ENCODE data around the gene ADGRG6.
"Not testable (repeated sequence)": the region's sequence is repeated elsewhere in the genome, so short reads cannot be mapped to it uniquely, and the experiment has no call there.

Gene ADGRG6

GRCh38 chr6:142452993-142453392 lies 151.2 kb downstream of the ADGRG6 start:
- DNase-seq: no peak

- DNase-seq: not testable (repeated sequence)
Measured at GRCh38 chr6:142454196-142454595, 152.4 kb downstream of the ADGRG6 start.

GRCh38 chr6:142454848-142455247 lies 153.0 kb downstream of the ADGRG6 start:
- DNase-seq: not testable (repeated sequence)

GRCh38 chr6:142455957-142456589 lies 154.3 kb downstream of the ADGRG6 start:
- no peak for DNase-seq

DNA sequence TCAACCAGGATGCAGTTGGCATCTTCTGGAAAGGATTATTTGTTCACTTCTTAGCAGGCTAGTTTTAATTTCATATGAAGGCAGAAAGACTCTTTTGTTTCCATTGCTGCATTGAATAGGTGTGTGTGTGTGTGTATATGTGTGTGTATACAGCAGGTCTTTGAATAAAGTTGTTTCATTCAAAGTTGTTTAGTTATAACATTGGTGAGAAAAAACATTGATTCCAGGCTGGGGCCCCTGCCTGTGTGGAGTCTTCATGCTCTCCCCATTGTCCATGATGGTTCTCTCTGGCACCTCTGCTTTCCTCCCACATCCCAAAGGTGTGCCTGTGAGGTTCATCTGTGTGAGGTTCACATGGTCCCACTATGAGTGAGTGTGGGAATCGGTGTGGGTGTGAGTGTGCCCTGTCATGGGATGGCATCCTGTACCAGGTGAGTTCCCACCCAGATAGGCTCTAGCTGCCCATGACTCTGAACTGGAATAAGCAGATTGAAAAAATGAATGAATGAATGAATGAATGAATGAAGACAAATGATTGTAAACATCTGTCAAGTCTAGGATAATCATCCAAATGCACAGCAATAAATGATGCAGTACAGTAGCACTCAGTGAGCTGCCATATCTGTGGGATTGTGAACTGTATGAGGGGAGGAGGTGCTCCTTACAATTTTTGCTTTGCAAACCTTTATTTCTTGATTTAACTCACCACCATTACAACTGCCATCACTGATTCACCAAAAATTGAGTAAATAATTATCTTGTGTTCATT lies 156.0 kb downstream of the ADGRG6 start:
- DNase-seq: no peak

- no peak for DNase-seq
Measured at GRCh38 chr6:142458836-142459235, 157.0 kb downstream of the ADGRG6 start.

DNA sequence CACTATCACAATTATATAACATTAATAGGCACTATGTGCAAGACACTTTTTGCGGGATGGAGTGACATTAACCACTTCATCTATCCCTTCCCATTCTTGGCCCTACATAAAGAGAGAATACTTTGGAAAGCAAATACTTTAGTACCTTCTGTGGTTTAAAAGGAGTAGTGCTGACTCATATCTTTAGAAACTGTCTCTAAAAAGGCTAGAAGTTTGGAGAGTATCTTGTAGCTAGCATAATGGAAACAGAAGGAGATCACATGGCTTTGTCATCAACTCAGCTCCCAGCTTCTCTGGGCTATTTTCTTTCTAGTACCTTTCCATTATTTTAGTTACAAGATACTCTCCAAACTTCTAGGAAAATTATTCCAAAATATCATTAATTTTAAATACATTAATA lies 157.5 kb downstream of the ADGRG6 start:
- no peak for DNase-seq

GRCh38 chr6:142462260-142462659 lies 160.5 kb downstream of the ADGRG6 start:
- DNase-seq: no peak

GRCh38 chr6:142463988-142464387 lies 162.2 kb downstream of the ADGRG6 start:
- no peak for DNase-seq

DNA sequence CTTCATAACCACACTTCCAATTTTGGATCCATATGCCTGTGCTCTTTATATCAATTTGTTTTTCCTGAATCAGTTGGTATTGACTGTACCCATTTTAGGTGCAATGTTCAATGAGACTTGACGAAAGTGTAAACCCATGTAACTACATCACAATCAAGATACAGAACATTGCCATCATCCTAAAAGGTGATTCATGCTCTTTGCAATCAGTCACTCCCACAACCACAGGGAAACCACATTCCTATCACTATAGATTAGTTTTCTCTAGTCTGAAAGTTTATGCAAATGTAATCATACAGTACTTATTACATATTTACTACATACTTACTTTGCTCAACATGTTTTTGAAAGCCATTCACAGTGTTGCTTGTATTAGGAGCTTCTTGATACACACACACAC lies 167.4 kb downstream of the ADGRG6 start:
- DNase-seq: no peak

- no peak for DNase-seq
Measured at GRCh38 chr6:142470421-142470820, 168.6 kb downstream of the ADGRG6 start.

- DNase-seq: no peak
Measured at GRCh38 chr6:142474531-142475289, 172.9 kb downstream of the ADGRG6 start.

- DNase-seq: no peak
Measured at GRCh38 chr6:142476452-142476851, 174.6 kb downstream of the ADGRG6 start.

GRCh38 chr6:142478117-142478516 lies 176.3 kb downstream of the ADGRG6 start:
- DNase-seq: no peak

GRCh38 chr6:142481466-142481865 lies 179.7 kb downstream of the ADGRG6 start:
- no peak for DNase-seq

GRCh38 chr6:142482249-142482648 lies 180.4 kb downstream of the ADGRG6 start:
- no peak for DNase-seq

GRCh38 chr6:142482974-142483373 lies 181.2 kb downstream of the ADGRG6 start:
- DNase-seq: no peak

GRCh38 chr6:142485256-142485655 lies 183.4 kb downstream of the ADGRG6 start:
- no peak for DNase-seq

DNA sequence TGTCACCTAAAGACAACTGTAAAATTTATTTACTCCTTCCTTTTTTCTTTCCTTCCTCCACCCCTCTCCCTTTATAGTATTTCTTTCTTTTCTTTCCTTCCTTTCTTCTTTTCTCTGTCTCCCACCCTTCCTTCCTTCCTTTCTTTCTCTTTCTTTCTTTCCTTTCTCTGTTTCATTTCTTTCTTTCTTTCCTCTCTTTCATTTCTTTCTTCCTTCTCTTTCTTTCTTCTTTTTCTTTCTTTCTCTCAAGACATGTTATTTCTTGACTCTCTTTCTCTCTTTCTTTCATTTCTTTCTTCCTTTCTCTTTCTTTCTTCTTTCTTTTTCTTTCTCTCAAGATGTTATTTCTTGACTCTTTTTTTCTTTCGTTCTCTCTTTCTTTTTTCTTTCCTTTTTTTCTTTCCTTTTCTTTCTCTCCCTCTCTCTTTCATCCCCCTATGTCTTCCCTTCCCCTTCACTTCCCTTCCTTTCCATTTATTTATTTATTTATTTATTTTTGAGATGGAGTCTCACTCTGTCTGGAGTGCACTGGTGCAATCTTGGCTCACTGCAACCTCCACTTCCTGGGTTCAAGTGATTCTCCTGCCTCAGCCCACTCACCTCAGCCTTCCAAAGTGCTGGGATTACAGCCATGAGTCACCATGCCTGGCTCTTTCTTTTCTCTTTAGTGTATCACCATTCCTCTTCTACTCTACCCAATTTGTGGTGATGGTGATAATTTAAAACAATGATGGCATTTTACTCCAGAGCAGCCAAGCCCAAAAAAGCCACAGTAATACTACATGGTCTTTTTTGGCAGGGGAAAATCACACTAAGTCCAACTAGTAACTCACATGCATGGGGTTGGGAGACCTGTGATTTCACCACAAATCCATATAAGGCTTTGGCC lies 188.2 kb downstream of the ADGRG6 start:
- DNase-seq: no peak
